Stimulated activated CD8-positive, alpha-beta memory T cell treated with anti-CD3 and anti-CD28 coated beads, Interleukin-4, amount 100 ng/mL, for 24 hours (primary cell): ENCODE results near the gene RASL11B.

Experiments
- DNase-seq: peaks from one replicate; pipeline ENCODE4 v3.0.0-alpha.2; 2020; ENCODE audit warnings: low read depth

RASL11B gene

DNA sequence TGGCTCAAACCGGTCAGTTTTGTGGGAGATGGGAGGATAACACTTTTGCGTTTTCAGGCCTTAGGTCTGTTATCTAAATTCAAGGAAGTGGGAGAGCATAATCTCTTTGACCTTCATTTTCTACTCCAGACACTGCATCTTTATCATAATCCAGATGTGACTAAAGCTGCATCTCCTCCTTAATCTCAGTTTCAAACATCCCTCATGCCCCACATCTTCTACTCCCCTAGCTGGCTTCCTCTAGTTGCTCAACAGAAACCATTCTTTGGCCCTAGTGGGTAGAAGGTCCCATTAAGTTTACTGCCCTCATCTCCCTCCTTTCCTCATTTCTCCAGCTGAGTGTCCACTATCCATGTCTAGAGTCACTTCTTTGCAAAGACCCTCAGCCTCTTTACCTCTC is 18.8 kb upstream of the RASL11B start:
- DNase-seq = no peak

DNA sequence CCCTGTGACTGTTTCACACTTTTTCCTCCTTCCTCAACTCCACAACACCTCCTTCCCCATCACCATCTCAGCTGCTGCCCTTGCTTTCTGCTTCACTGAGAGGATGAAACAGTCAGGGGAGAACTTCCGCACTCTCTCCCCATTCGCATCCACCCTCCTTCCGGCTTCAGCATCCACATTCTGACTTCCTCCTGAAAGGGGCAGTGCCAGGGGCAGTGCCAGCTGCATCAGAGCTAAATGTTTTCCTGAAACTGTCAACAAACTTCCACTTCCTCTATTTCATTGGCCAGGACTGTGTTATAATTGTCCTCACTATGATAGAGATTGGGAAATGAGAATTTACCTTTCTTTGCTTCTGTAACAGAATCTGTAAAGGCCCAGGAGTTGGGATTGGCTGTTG is 18.2 kb upstream of the RASL11B start:
- DNase-seq = no peak

DNA sequence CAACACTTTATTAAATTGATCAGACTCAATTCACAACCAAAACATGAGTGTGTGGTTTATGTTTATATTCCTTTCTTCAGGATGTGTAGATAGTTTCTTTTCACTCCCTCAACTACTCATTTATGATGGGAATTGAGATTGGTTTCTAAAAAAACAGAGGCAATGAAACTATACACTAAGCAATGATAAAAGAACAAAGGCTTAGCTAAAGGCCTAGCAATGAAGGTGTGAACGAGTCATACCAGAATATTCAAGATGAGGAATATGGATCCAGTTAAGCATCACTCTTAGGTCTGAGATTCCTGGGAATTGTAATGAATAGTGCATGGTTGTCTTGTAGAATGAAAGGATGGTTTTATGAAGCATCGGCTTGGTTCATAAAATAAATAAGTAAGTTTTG is 17.5 kb upstream of the RASL11B start:
- no peak for DNase-seq

DNA sequence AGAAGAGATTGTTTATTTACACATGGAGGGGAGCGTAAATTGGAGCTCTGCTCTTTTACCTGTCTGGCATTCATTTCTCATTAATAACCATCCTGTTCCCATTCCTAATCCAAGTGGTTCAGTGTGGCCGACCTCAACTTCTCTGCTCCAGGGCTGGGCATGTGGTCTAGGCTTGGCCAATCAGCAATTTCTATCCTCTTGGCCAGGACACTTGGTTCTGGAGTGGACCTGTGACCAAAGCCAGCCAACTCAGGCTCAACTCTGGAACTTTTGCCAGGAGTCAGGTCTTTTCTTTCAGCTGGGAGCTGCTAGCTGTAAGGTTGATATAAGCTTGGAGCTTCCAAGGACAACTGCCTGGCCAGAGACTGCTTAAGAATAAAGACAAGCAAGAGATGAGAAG is 15.6 kb upstream of the RASL11B start:
- no peak for DNase-seq

DNA sequence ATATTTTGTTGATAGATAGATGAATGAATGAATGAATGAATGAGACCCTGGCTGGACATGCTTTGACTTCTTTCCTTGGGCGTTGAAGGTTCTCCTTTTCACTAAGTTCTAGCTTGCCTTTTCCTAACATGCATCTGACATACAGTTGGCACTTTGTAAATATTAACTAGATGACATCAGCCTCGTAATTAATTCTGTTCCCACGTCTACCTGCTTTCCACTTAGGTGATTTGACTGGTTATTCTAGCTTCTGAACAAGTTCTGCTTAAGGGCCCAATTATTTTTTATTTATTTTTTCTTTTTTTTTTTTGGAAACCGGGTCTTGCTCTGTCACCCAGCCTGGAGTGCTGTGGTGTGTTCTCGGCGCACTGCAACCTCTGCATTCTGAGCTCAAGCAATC is 13.9 kb upstream of the RASL11B start:
- DNase-seq = no peak

DNA sequence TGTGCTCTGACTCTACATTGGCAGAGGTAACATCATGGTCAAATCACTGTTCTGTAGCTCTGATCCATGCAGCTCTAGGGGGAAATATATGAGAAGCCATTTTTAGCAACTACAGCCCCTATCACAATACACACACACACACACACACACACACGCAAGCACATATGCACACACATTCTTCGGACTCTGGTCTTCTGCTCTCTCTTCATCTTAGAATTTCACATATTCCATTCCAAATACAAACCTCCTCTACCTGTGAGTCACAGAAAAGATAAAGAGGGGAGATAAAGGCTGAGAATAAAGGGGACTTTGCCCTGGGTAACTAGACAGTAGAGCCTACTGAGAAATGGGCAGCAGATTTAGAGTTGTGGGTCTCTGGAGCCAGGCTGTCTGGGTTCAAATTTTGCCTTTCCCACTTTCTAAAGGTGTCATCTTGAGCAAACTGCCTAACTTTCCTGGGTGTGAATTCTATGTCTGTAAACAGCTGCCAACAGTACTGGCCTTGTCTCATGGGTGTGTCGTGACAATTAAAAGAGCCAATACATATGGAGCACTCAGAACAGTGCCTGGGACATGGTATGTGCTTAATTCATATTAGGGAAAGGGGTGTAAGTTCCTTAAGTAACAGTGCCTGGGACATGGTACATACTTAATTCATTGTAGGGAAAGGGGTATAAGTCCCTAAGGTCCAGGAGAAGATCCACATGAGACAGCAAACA is 11.6 kb upstream of the RASL11B start:
- no peak for DNase-seq

DNA sequence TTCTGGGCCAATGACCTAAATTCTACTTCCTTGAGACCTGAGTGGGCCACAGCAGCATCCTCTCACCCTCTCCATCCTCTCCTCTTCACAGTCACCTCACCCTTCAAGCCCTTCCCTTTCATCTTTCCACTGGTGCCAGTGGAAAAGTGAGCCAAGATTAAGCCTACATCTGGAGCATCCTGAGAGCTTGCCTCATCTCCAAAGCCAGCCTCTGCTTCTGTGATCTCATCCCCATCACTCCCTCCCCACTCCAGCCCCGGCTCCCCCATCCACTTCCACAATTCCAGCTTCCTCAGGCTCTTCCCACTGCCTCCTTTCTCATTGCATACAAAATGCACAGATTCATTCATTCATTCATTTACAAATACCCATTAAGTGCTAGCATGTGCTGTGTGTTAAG is 10.1 kb upstream of the RASL11B start:
- DNase-seq = no peak

DNA sequence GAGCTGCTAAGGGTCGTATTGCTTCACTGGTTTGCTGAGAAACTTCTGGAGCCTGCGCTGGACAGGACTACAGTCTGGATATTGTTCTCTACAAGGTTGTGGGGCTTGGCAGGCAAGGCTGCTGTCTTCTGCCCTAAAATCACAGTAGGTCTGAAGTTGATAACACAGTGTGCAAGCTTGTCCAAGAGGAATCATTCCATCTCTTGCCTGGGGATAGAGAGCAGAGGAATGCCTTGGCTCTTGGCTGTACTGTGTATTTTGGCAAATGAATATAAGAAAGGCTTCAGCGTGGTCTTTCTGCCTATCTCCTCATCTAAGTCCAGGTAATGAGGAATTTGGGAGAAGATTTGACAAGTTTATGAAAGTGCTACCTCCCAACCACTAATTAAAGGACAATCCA is 9.4 kb upstream of the RASL11B start:
- no peak for DNase-seq

DNA sequence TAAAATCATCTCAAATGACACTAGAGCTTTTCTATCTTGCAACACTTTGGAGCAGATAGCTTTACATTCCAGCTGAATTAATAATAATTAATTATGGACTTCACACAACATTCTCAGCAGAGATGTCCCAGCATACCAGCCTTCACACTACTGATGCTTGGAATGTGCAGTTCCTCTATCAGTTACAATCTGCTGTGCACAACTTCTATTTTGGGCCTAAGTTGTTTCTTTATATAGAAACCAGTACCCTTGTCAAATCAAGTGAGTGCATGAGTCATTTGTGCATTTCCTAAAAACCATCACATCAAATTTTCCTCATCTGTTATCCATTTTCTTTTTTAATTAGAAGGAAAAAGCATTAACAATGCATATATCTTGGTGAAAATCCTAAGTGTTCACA is 8.8 kb upstream of the RASL11B start:
- no peak for DNase-seq

DNA sequence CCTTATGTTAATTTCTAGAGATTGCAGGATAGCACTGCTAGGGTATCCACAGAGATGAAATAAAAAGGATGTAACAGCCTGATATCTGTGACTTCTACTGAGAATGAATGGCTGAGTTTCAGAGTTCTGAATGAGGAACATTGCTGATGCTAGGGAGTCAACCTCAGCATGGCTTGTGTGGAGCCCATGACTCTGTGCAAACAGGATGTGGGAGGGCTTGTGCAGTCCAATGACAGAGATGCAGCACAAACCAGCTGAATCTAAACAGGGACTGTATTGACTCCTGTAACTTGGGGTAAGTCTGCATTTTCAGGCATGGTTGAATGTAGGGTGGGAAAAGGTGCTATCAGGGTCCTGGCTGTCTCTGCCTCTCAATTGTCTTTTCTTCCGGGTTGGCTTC is 5.3 kb upstream of the RASL11B start:
- no peak for DNase-seq

DNA sequence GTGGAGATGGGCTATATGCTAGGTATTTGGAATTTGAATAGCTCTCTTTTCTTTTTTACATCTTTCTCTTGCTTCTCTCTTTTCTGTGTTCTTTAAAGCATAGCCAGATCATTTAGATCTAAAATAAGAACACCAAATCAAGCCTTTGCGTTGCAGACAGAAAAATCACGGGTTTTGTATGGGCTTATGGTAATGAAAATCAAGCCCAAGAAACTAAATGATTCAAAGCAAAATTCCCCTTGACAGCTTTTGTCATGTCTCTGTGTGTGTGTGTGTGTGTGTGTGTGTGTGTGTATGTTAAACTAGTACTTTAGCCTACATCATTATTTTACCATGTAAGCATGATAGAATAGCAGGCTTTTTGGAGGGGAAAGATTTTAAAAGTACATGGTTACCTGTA is 1.8 kb upstream of the RASL11B start:
- DNase-seq = no peak

DNA sequence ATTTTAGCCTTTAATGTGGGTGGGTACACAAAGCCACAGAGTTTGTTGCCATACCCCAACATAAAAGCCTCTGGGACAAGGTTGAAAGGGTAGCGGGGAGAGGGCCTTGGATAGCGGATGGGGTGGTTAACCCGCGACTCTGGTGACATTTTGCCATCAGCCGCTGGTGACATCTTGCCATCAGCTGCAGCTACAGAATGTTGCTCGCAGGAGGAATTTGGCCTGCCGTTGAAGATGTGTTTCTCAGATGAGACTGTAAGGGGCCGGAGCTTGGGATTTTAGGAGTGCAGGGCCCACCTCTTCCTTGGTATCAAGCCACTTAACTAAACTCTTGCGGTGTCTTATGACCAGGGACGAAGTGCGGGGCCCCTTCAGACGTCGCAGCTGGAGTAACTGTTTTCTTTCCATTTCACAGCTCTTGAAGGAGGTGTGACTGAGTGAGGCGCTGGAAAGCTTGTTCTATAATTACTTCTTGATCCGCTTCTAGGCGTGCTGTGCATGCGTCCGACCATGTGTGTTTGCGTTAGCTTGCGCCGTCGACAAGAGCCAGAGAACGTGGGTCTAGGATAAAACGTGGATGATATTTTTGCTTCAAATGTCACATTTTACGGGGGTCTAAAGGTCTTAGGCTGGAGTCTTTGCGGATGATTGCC is 820 bp upstream of the RASL11B start:
- no peak for DNase-seq

DNA sequence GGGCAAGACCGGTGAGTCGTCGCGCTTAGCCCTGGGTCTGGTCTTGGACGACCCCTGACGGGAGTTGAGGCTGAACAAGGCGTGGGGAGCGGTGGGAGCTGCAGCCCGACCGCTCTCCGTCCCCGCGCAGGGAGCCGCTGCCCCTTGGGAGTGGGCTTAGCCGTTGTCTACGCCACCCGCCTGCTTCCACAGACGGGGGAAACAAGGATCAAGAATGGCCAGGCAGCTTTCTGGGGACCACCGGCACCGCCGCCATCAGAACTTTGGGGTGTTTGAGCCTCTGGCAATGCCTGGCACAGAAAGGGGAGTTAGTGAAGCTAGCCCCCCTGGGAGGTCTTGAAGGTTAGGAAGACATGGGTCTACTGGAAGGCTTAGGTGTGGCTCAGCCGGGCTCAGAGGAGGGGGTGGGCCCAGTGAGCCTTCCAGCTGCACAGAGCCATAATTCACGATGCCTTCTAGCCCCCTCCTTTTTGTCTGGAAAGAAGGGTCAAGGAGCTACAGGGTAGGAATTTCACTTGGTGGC is 583 bp downstream of the RASL11B start:
- no peak for DNase-seq

DNA sequence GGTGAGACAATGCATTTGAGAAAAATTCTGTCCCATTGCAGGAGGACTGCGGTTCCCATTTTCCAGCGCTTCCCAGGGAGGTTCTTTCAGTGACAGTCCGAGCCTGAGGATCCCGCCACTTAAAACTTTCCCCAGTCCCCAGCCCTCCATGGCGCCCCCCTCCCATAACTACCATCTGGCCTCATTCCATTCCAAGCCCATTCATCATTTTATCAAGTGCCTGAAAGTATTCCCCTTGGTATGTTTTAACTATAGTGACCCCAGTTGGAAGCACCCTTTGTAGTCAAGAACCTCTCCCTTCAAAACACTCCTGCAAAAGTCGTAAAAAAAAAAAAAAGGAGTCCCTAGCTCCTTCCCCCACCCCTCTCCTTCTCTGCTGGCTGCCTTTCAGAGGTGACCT is 1.2 kb downstream of the RASL11B start:
- no peak for DNase-seq

DNA sequence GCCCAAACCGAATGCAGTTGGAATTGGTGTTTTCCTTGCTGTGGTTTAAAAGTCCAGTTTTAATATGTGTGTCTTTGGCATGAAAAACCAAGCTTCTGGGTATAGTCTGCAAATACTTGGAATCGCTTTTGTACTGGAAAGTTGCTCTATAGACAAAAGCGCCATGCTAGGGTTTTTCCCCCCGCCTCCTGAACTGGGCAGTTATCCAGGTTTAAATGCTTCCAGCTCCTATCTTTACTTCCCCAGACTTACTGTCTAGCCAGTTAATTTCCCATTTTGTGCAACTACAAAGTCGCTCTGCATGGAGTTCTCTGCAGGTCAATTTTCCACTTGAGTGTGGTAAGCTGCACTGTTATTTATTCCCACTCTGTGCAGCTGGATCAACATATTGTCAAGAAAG is 2.7 kb downstream of the RASL11B start:
- no peak for DNase-seq

DNA sequence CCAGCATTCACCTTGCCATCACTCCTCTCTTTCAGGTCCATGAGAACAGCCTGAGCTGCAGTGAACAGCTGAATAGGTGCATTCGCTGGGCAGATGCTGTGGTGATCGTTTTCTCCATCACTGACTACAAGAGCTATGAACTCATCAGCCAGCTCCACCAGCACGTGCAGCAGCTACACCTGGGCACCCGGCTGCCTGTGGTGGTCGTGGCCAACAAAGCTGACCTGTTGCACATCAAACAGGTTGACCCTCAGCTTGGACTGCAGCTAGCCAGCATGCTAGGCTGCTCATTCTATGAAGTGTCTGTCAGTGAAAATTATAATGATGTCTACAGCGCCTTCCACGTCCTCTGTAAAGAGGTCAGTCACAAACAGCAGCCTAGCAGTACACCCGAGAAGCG is 3.2 kb downstream of the RASL11B start:
- DNase-seq = no peak

DNA sequence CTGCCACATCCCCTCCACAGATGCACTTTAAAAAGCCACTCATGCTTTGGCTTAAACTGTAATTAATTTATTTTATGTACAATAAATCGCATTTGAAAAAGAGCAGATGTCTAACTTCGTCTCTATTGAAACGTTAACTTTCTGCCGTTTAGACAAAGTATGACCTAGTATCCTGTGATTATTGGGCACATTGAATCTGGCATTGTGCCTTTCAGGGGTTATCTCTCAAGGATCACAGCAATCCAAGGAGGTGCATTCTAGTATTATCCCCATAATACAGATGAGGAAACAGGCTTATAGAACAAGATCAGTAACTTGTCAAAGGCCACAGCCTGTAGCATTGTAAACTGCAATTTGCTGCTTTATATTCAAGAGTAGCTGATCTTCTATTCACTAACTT is 4.6 kb downstream of the RASL11B start:
- DNase-seq = no peak

DNA sequence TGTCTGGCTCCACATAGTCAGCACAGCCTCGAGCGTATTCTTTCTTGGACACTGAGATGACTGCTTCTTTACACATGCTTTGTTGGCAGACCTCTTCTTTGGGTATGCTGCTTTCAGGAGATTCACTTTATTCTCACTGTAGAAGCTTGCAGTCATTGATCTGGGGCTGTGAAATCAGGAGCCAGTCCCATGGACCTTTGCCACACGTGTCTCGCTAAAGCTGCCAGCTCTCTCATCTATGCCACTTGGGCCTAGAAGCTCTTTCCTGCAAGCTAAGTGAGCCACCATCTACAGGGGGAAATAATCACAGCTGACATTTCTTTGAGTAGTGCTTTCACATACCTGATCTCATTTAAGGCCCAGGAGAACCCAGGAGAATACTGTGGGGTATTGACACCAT is 5.0 kb downstream of the RASL11B start:
- DNase-seq = no peak

DNA sequence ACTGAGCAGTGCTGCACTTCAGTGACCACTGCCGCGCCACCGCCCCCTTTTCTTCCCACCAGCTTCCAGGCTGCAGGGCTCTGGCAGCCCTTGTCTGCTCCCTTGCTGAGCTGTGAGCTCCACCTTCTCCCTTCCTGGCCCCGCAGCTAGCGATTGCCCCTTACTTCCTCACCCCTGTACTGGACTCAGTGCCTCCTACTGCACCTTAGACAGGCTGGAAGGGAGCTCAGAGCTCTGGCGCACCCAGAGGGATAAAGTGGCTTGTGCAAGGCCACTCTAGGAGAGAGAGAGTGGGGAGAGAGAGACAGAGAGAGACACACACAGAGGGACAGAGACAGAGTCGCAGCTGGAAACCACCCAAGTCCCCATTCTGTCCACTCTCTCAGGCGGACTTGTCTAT is 6.0 kb downstream of the RASL11B start:
- DNase-seq = no peak

DNA sequence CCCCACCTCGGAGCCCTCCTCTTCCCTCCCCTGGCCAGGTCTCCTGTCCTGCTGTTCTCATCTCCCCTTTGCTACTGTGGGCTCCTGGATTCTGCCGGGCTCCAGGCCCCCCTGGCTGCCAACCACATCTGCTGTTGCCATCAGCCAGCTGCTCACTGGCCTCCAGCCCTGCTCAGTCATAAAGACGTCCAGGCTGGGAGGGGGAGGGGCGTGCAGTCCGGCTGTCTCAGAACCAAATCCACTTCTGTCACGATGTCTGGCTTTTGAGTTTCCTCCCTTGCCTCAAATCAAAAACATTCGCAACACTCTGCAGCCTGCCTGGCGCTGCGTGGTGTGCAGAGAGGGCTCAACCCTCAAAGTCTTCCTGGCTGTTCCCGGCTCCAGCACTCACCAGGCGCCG is 7.1 kb downstream of the RASL11B start:
- no peak for DNase-seq

DNA sequence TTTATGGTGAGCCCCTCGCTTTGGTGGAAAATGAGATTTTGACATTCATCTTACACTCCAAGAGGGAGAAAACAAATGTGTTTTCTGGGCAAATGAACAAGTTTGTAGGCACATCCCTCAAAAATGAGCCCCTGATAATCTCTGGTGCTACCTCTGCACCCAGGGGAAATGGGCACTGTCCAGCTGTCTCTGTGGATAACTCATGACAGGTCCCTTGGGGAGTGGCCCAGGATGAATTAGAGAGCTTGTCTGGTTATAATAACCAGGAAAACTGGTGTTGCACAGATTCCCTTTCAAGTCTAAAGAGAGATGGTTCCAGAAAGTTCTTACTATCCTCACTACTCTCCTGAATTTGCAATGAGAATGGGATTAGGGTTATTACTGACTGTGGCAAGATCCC is 7.5 kb downstream of the RASL11B start:
- DNase-seq = no peak

DNA sequence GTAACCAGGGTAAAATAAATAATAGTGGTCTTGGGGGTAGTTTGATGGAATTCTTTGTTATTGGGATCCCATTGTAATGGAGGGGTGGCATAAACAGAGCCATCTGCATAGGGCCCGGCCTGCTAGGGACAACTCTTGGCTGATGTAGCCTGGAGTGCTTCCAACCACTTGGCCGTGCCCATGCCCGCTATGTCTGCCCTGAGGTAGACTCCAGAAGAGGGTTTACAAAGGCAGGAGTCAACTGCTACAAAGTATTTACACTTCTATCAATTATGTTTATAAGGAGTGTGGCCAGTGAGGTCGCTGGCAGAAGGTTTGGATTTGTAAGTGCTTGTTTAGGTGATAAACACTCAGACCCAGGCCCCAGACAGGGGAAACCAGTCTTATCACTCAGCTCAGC is 8.1 kb downstream of the RASL11B start:
- DNase-seq = no peak

DNA sequence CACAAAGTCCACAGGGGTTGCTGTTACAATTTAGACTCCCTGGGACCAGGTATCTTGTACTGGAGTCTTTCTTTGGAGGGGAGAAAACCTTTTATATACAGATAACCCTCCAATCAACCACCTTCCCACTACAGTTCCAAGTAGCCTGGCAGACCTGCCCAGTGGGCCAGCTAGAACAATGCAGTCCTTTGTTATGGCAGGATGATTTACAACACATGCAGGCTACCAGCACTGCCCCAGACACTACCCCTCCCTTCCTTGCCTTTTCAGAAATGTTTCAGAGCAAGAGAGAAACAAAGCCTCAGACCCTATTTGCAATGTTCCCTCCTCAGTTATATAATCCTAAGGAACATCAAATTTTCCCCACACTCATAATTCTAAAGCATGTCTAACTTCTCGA is 11.1 kb downstream of the RASL11B start:
- no peak for DNase-seq

DNA sequence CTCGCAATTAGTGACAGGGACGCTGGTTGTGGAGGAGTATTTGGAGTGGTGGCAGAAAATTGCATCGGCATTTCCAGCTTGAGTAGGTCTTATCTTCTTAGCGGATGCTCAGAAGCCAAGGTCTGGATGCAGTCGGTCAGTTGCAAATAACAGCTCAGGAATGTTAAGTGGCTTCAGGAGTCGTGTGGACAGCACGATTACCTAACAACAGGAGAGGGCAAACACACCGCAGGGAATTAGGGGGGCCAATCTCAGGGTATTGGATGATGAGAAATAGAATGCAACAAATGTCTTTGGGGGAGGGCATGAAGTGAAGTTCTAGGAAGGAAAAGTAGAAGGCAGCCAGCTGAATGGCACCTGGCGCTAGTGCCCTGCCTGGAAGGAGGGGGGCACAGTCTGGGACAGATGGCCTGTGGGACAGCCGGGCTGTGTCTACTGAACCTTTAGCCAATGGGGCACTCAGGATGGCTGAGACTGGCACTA is 11.8 kb downstream of the RASL11B start:
- DNase-seq = no peak
